ENCODE results near the gene ATL1.

ATL1 gene

GRCh38 chr14:50649691-50650090 is 89.7 kb downstream of the ATL1 start:
- H3K4me2 ChIP-seq (ENCODE audit: low read length, poor library complexity, severe bottlenecking): no peak overlapping the region
- H3K23ac ChIP-seq (ENCODE audit: low read length in 2 of 2): no peak overlapping the region
- H3K4me1 ChIP-seq (ENCODE audit: control insufficient read depth, insufficient read depth, low read depth, low read length): peaks cover 3% of the 10 kb centered on the region
- no peak overlapping the region for H2BK15ac ChIP-seq (ENCODE audit: low read depth, poor library complexity, severe bottlenecking)
- no peaks in the 10 kb centered on the region for H3K9me3 ChIP-seq (ENCODE audit: control insufficient read depth, low read length)
- H2AFZ ChIP-seq (ENCODE audit: low read depth, low read length): no peak overlapping the region
- H3K4me3 ChIP-seq (ENCODE audit: insufficient read depth in 1 of 2, low read depth in 1 of 2, low read length in 2 of 2): no peak overlapping the region
- H4K91ac ChIP-seq (ENCODE audit: low read length): no peak overlapping the region
- H2BK12ac ChIP-seq (ENCODE audit: low read length in 2 of 2): no peak overlapping the region
- H3K27me3 ChIP-seq (ENCODE audit: control insufficient read depth in 1 of 2, insufficient read depth in 1 of 2, low read length in 2 of 2): no peaks in the 10 kb centered on the region
- no peak overlapping the region for H2AK5ac ChIP-seq (ENCODE audit: low read length, severe bottlenecking)
- no peak for DNase-seq
- H3K79me1 ChIP-seq (replicated peaks; ENCODE audit: low read length, poor library complexity, severe bottlenecking): peaks cover 16% of the 10 kb centered on the region
- H3K18ac ChIP-seq (ENCODE audit: low read depth in 1 of 2, low read length in 2 of 2): no peak overlapping the region
- H4K8ac ChIP-seq (ENCODE audit: low read length): no peak overlapping the region
- no peak overlapping the region for H3K9ac ChIP-seq (ENCODE audit: low read length)
- H3K4ac ChIP-seq (ENCODE audit: low read depth in 1 of 2, low read length in 2 of 2): no peak overlapping the region
- peaks cover 7 to 19% of the 10 kb centered on the region in 2 experiments for H3K36me3 ChIP-seq (ENCODE audit: control insufficient read depth in 1 of 2, insufficient read depth in 2 of 2, low read depth in 1 of 2, low read length in 2 of 2)
- no peak overlapping the region for H2BK120ac ChIP-seq (ENCODE audit: low read depth, low read length)
- no peak overlapping the region for H2BK5ac ChIP-seq (ENCODE audit: low read depth, low read length, poor library complexity, severe bottlenecking)
- no peak overlapping the region for H3K27ac ChIP-seq (ENCODE audit: low read length, poor library complexity, severe bottlenecking)
- no peak overlapping the region for H3K14ac ChIP-seq (ENCODE audit: low read length in 2 of 2)

GRCh38 chr14:50656776-50657175 is 96.8 kb downstream of the ATL1 start:
- no peak overlapping the region for H3K4me3 ChIP-seq (ENCODE audit: insufficient read depth in 1 of 2, low read depth in 1 of 2, low read length in 2 of 2)
- peaks cover 6 to 20% of the 10 kb centered on the region in 2 experiments for H3K36me3 ChIP-seq (ENCODE audit: control insufficient read depth in 1 of 2, insufficient read depth in 2 of 2, low read depth in 1 of 2, low read length in 2 of 2)
- no peaks in the 10 kb centered on the region for H3K27me3 ChIP-seq (ENCODE audit: control insufficient read depth in 1 of 2, insufficient read depth in 1 of 2, low read length in 2 of 2)
- no peak overlapping the region for H3K4me2 ChIP-seq (ENCODE audit: low read length, poor library complexity, severe bottlenecking)
- no peak for DNase-seq
- H2BK5ac ChIP-seq (ENCODE audit: low read depth, low read length, poor library complexity, severe bottlenecking): no peak overlapping the region
- H2AK5ac ChIP-seq (ENCODE audit: low read length, severe bottlenecking): no peak overlapping the region
- H3K18ac ChIP-seq (ENCODE audit: low read depth in 1 of 2, low read length in 2 of 2): no peak overlapping the region
- no peak overlapping the region for H2BK12ac ChIP-seq (ENCODE audit: low read length in 2 of 2)
- no peak overlapping the region for H2BK120ac ChIP-seq (ENCODE audit: low read depth, low read length)
- H2AFZ ChIP-seq (ENCODE audit: low read depth, low read length): no peak overlapping the region
- H2BK15ac ChIP-seq (ENCODE audit: low read depth, poor library complexity, severe bottlenecking): no peak overlapping the region
- 80% methylated on average over 1 of the region's 6 CpGs for WGBS
- H4K8ac ChIP-seq (ENCODE audit: low read length): no peak overlapping the region
- H3K79me1 ChIP-seq (replicated peaks; ENCODE audit: low read length, poor library complexity, severe bottlenecking): peaks cover 11% of the 10 kb centered on the region
- H3K27ac ChIP-seq (ENCODE audit: low read length, poor library complexity, severe bottlenecking): peak overlapping the region; percentile 85
- no peak overlapping the region for H3K23ac ChIP-seq (ENCODE audit: low read length in 2 of 2)
- H3K9ac ChIP-seq (ENCODE audit: low read length): no peak overlapping the region
- no peaks in the 10 kb centered on the region for H3K9me3 ChIP-seq (ENCODE audit: control insufficient read depth, low read length)
- peaks cover 5% of the 10 kb centered on the region for H3K4me1 ChIP-seq (ENCODE audit: control insufficient read depth, insufficient read depth, low read depth, low read length)
- no peak overlapping the region for H3K14ac ChIP-seq (ENCODE audit: low read length in 2 of 2)
- H3K4ac ChIP-seq (ENCODE audit: low read depth in 1 of 2, low read length in 2 of 2): no peak overlapping the region
- H4K91ac ChIP-seq (ENCODE audit: low read length): no peak overlapping the region

DNA sequence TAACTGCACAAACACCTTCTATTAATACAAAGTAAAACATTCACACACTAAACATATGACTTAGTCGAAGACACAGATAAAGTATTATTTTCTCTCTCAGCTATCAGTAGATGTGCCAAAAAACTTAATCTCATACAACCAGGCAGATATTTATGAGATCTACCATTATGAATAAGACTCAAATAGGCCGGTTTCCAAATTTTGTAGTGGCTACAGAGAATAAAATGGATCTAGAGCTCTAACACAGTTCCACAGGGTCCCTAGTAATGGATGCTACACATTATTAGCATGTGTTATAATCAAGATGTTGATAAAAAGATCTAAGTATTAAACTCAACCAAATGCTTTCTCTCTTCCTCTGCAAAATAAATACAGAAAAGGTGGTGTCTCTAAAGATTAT is 97.8 kb downstream of the ATL1 start:
- Histone ChIP-seq H3K79me1 (replicated peaks; ENCODE audit: low read length, poor library complexity, severe bottlenecking) (peaks cover 11% of the 10 kb centered on the region), H3K14ac (ENCODE audit: low read length in 2 of 2) (no peak overlapping the region), H3K36me3 (ENCODE audit: control insufficient read depth in 1 of 2, insufficient read depth in 2 of 2, low read depth in 1 of 2, low read length in 2 of 2) (peaks cover 4 to 20% of the 10 kb centered on the region in 2 experiments), H3K4me3 (ENCODE audit: insufficient read depth in 1 of 2, low read depth in 1 of 2, low read length in 2 of 2) (peak overlapping the region in 1 of 2 experiments; percentile 14), H3K4ac (ENCODE audit: low read depth in 1 of 2, low read length in 2 of 2) (no peak overlapping the region), H3K9ac (ENCODE audit: low read length) (peak overlapping the region; percentile 67), H4K91ac (ENCODE audit: low read length) (no peak overlapping the region), H2BK5ac (ENCODE audit: low read depth, low read length, poor library complexity, severe bottlenecking) (no peak overlapping the region), H3K27me3 (ENCODE audit: control insufficient read depth in 1 of 2, insufficient read depth in 1 of 2, low read length in 2 of 2) (no peaks in the 10 kb centered on the region), H3K27ac (ENCODE audit: low read length, poor library complexity, severe bottlenecking) (peak overlapping the region; percentile 85), H3K9me3 (ENCODE audit: control insufficient read depth, low read length) (no peaks in the 10 kb centered on the region), H3K4me1 (ENCODE audit: control insufficient read depth, insufficient read depth, low read depth, low read length) (peaks cover 5% of the 10 kb centered on the region), H3K4me2 (ENCODE audit: low read length, poor library complexity, severe bottlenecking) (no peak overlapping the region), H2BK15ac (ENCODE audit: low read depth, poor library complexity, severe bottlenecking) (no peak overlapping the region), H2BK120ac (ENCODE audit: low read depth, low read length) (no peak overlapping the region), H3K18ac (ENCODE audit: low read depth in 1 of 2, low read length in 2 of 2) (no peak overlapping the region), H3K23ac (ENCODE audit: low read length in 2 of 2) (no peak overlapping the region), H2AFZ (ENCODE audit: low read depth, low read length) (no peak overlapping the region), H2AK5ac (ENCODE audit: low read length, severe bottlenecking) (no peak overlapping the region), H2BK12ac (ENCODE audit: low read length in 2 of 2) (no peak overlapping the region), H4K8ac (ENCODE audit: low read length) (no peak overlapping the region)
- no peak for DNase-seq
- WGBS: 97% methylated on average over 2 of the region's 2 CpGs

- no peak overlapping the region for H3K14ac ChIP-seq (ENCODE audit: low read length in 2 of 2)
- 42% methylated on average over 6 of the region's 6 CpGs for WGBS
- H2BK12ac ChIP-seq (ENCODE audit: low read length in 2 of 2): no peak overlapping the region
- no peak overlapping the region for H2BK15ac ChIP-seq (ENCODE audit: low read depth, poor library complexity, severe bottlenecking)
- no peak overlapping the region for H4K91ac ChIP-seq (ENCODE audit: low read length)
- DNase-seq: peak; percentile 82
- peaks cover 5% of the 10 kb centered on the region for H3K4me1 ChIP-seq (ENCODE audit: control insufficient read depth, insufficient read depth, low read depth, low read length)
- peaks cover 11% of the 10 kb centered on the region for H3K79me1 ChIP-seq (replicated peaks; ENCODE audit: low read length, poor library complexity, severe bottlenecking)
- peak overlapping the region in 1 of 2 experiments; percentile 14 for H3K4me3 ChIP-seq (ENCODE audit: insufficient read depth in 1 of 2, low read depth in 1 of 2, low read length in 2 of 2)
- no peak overlapping the region for H2BK120ac ChIP-seq (ENCODE audit: low read depth, low read length)
- H3K27me3 ChIP-seq (ENCODE audit: control insufficient read depth in 1 of 2, insufficient read depth in 1 of 2, low read length in 2 of 2): no peaks in the 10 kb centered on the region
- H2BK5ac ChIP-seq (ENCODE audit: low read depth, low read length, poor library complexity, severe bottlenecking): no peak overlapping the region
- no peaks in the 10 kb centered on the region for H3K9me3 ChIP-seq (ENCODE audit: control insufficient read depth, low read length)
- no peak overlapping the region for H4K8ac ChIP-seq (ENCODE audit: low read length)
- H2AK5ac ChIP-seq (ENCODE audit: low read length, severe bottlenecking): no peak overlapping the region
- no peak overlapping the region for H3K23ac ChIP-seq (ENCODE audit: low read length in 2 of 2)
- H3K4ac ChIP-seq (ENCODE audit: low read depth in 1 of 2, low read length in 2 of 2): no peak overlapping the region
- peaks cover 3 to 21% of the 10 kb centered on the region in 2 experiments for H3K36me3 ChIP-seq (ENCODE audit: control insufficient read depth in 1 of 2, insufficient read depth in 2 of 2, low read depth in 1 of 2, low read length in 2 of 2)
- no peak overlapping the region for H3K4me2 ChIP-seq (ENCODE audit: low read length, poor library complexity, severe bottlenecking)
- peak overlapping the region; percentile 67 for H3K9ac ChIP-seq (ENCODE audit: low read length)
- no peak overlapping the region for H2AFZ ChIP-seq (ENCODE audit: low read depth, low read length)
- H3K18ac ChIP-seq (ENCODE audit: low read depth in 1 of 2, low read length in 2 of 2): no peak overlapping the region
- H3K27ac ChIP-seq (ENCODE audit: low read length, poor library complexity, severe bottlenecking): peak overlapping the region; percentile 85
These were observed 98.3 kb downstream of the ATL1 start for GRCh38 chr14:50658203-50658602.
